NT2/D1 (cell line): ENCODE measurements around the gene CHML.

Experiments used
- YY1 ChIP-seq: IDR thresholded peaks from 2 replicates; pipeline ENCODE4 v1.6.1; 2011; ENCODE audit not compliant: insufficient read length, insufficient read depth
- ZNF274 ChIP-seq: IDR thresholded peaks from 2 replicates; pipeline ENCODE4 v1.6.1; 2011; ENCODE audit warnings: mild to moderate bottlenecking, low read depth, low read length

DNA sequence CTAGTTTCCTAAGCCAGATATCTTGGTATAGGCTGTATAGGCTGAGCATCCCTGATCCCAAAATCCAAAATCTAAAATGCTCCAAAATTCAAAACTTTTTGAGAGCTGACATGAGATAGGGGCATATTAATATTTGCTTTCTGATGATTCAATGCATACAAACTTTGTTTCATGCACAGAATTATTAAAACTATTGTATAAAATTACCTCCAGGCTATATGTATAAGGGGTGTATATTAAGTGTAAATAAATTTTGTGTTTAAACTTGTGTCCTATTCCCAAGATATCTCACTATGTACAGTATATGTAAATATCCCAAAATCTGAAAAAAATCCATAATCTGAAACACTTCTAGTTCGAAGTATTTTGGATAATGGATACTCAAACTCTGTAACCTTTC is 14.5 kb upstream of the CHML start:
- TF ChIP-seq YY1 (no peak), ZNF274 (no peak)
